Activated CD8-positive, alpha-beta T cell treated with anti-CD3 and anti-CD28 coated beads, Interleukin-2, amount 10 ng/mL, durations not matched to agents 7 days and 5 days (primary cell): ENCODE results near the gene PPM1H. TPM values are rescaled to one million over a fixed set of nuclear protein-coding genes. Genes with fewer than 3 reads are reported as not detected.

Source experiments
- ATAC-seq: fragments of 150-1000 bp; cut with Tn5 transposase; one replicate; pipeline ENCODE4 v1.10.0; 2021; ENCODE audit warnings: moderate library complexity
- CTCF ChIA-PET: fragments of 350-600 bp; sonication (Branson Sonifier 250); formaldehyde crosslinking; loops from one replicate; lab custom pipeline; 2021; ENCODE audit warnings: antibody characterized with exemption; lab: Charles Lee
- POLR2A ChIA-PET: fragments of 350-600 bp; sonication (Branson Sonifier 250); formaldehyde crosslinking; loops from one replicate; lab custom pipeline; 2021; ENCODE audit warnings: antibody characterized with exemption; lab: Charles Lee
- DNase-seq: peaks from one replicate; pipeline ENCODE4 v3.0.0-alpha.2; 2020
- H3K27ac Mint-ChIP-seq: one replicate; pipeline ENCODE4 v1.8.0; 2021; ENCODE audit warnings: mild to moderate bottlenecking, mixed read lengths
- H3K27me3 Mint-ChIP-seq: one replicate; pipeline ENCODE4 v1.8.0; 2021; ENCODE audit warnings: low read depth, mixed read lengths
- H3K36me3 Mint-ChIP-seq: one replicate; pipeline ENCODE4 v1.8.0; 2021; ENCODE audit warnings: low read depth, mixed read lengths
- H3K4me1 Mint-ChIP-seq: one replicate; pipeline ENCODE4 v1.8.0; 2021; ENCODE audit warnings: low read depth, mixed read lengths
- H3K4me3 Mint-ChIP-seq: one replicate; pipeline ENCODE4 v1.8.0; 2021; ENCODE audit warnings: mild to moderate bottlenecking, mixed read lengths
- H3K9me3 Mint-ChIP-seq: one replicate; pipeline ENCODE4 v1.8.0; 2022; ENCODE audit warnings: mixed read lengths; ENCODE audit not compliant: insufficient read depth
- total RNA-seq, 2 experiments: library from RNA; stranded (reverse); gene quantifications; one replicate each; pipeline ENCODE4 v1.2.3, GENCODE V29; 2021

PPM1H gene
- total RNA-seq, 2 experiments from 2014 or later = not detected

- ATAC-seq (no peak), DNase-seq (no peak)
- H3K36me3 Mint-ChIP-seq = no peaks in the 10 kb centered on the region
- H3K27me3 Mint-ChIP-seq = peaks cover 6% of the 10 kb centered on the region
- POLR2A ChIA-PET = no interaction called here
- H3K4me1 Mint-ChIP-seq = no peaks in the 10 kb centered on the region
- no peaks in the 10 kb centered on the region for H3K9me3 Mint-ChIP-seq
- H3K4me3 Mint-ChIP-seq = no peak overlapping the region
- H3K27ac Mint-ChIP-seq = no peak overlapping the region
- CTCF ChIA-PET = interaction anchor here (0.7 kb wide), 1 partner anchor 9 kb away, joined by 3 read pairs; no protein-coding TSS in a partner anchor
Observed at GRCh38 chr12:62718762-62719426, 216.1 kb downstream of the PPM1H start.

- POLR2A ChIA-PET = no interaction called here
Observed at GRCh38 chr12:62717643-62718042, 217.3 kb downstream of the PPM1H start.

GRCh38 chr12:62716866-62717525 is 218.0 kb downstream of the PPM1H start:
- no peak for ATAC-seq
- DNase-seq = no peak
- Mint-ChIP-seq H3K27ac (no peak overlapping the region), H3K36me3 (no peaks in the 10 kb centered on the region), H3K9me3 (no peaks in the 10 kb centered on the region), H3K4me3 (no peak overlapping the region), H3K4me1 (no peaks in the 10 kb centered on the region), H3K27me3 (peaks cover 6% of the 10 kb centered on the region)
- CTCF ChIA-PET = no interaction called here
- POLR2A ChIA-PET = no interaction called here

More at GRCh38 chr12:62717643-62718042, 217.3 kb downstream of the PPM1H start:
- Mint-ChIP-seq H3K27ac (no peak overlapping the region), H3K9me3 (no peaks in the 10 kb centered on the region), H3K4me1 (no peaks in the 10 kb centered on the region), H3K36me3 (no peaks in the 10 kb centered on the region), H3K27me3 (peaks cover 6% of the 10 kb centered on the region), H3K4me3 (no peak overlapping the region)
- no peak for DNase-seq
- CTCF ChIA-PET = no interaction called here
- ATAC-seq = no peak

- ATAC-seq (no peak), DNase-seq (no peak)
- ChIA-PET CTCF (no interaction called here), POLR2A (no interaction called here)
- H3K4me3 Mint-ChIP-seq = no peak overlapping the region
- H3K27ac Mint-ChIP-seq = no peak overlapping the region
- no peaks in the 10 kb centered on the region for H3K9me3 Mint-ChIP-seq
- no peaks in the 10 kb centered on the region for H3K36me3 Mint-ChIP-seq
- peaks cover 2% of the 10 kb centered on the region for H3K27me3 Mint-ChIP-seq
- no peaks in the 10 kb centered on the region for H3K4me1 Mint-ChIP-seq
Observed at GRCh38 chr12:62716037-62716436, 218.9 kb downstream of the PPM1H start.

- no peak overlapping the region for H3K27ac Mint-ChIP-seq
- H3K9me3 Mint-ChIP-seq = no peaks in the 10 kb centered on the region
- no peaks in the 10 kb centered on the region for H3K4me1 Mint-ChIP-seq
- DNase-seq (no peak), ATAC-seq (no peak)
- POLR2A ChIA-PET = interaction anchor here (1.1 kb wide), 1 partner anchor 111 kb away, joined by 3 read pairs; no protein-coding TSS in a partner anchor
- H3K4me3 Mint-ChIP-seq = no peak overlapping the region
- CTCF ChIA-PET = no interaction called here
- H3K36me3 Mint-ChIP-seq = no peaks in the 10 kb centered on the region
- no peaks in the 10 kb centered on the region for H3K27me3 Mint-ChIP-seq
Observed at GRCh38 chr12:62714774-62715721, 219.9 kb downstream of the PPM1H start.

- Mint-ChIP-seq H3K9me3 (no peaks in the 10 kb centered on the region), H3K4me1 (no peaks in the 10 kb centered on the region), H3K27ac (no peak overlapping the region), H3K27me3 (no peaks in the 10 kb centered on the region), H3K36me3 (no peaks in the 10 kb centered on the region), H3K4me3 (no peak overlapping the region)
- ATAC-seq = no peak
- no peak for DNase-seq
- ChIA-PET POLR2A (no interaction called here), CTCF (no interaction called here)
Observed at GRCh38 chr12:62714181-62714773, 220.7 kb downstream of the PPM1H start.

- H3K27me3 Mint-ChIP-seq = peaks cover 4% of the 10 kb centered on the region
- no peak overlapping the region for H3K4me3 Mint-ChIP-seq
- H3K9me3 Mint-ChIP-seq = no peaks in the 10 kb centered on the region
- ATAC-seq (no peak), DNase-seq (no peak)
- H3K27ac Mint-ChIP-seq = no peak overlapping the region
- H3K4me1 Mint-ChIP-seq = no peaks in the 10 kb centered on the region
- POLR2A ChIA-PET = no interaction called here
- H3K36me3 Mint-ChIP-seq = no peaks in the 10 kb centered on the region
- CTCF ChIA-PET = interaction anchor here (1.0 kb wide), 1 partner anchor 275 kb away, joined by 4 read pairs; no protein-coding TSS in a partner anchor
Observed at GRCh38 chr12:62713723-62714122, 221.2 kb downstream of the PPM1H start.

GRCh38 chr12:62712681-62713573 is 222.0 kb downstream of the PPM1H start:
- DNase-seq (no peak), ATAC-seq (no peak)
- ChIA-PET CTCF (interaction anchor here (1.0 kb wide), 1 partner anchor 275 kb away, joined by 4 read pairs; no protein-coding TSS in a partner anchor), POLR2A (no interaction called here)
- no peak overlapping the region for H3K27ac Mint-ChIP-seq
- no peaks in the 10 kb centered on the region for H3K36me3 Mint-ChIP-seq
- H3K4me3 Mint-ChIP-seq = no peak overlapping the region
- no peaks in the 10 kb centered on the region for H3K9me3 Mint-ChIP-seq
- H3K4me1 Mint-ChIP-seq = no peaks in the 10 kb centered on the region
- H3K27me3 Mint-ChIP-seq = peaks cover 4% of the 10 kb centered on the region

GRCh38 chr12:62711631-62712241 is 223.2 kb downstream of the PPM1H start:
- no peaks in the 10 kb centered on the region for H3K9me3 Mint-ChIP-seq
- no peak overlapping the region for H3K4me3 Mint-ChIP-seq
- H3K27ac Mint-ChIP-seq = no peak overlapping the region
- POLR2A ChIA-PET = no interaction called here
- peaks cover 9% of the 10 kb centered on the region for H3K27me3 Mint-ChIP-seq
- no peak for ATAC-seq
- H3K4me1 Mint-ChIP-seq = no peaks in the 10 kb centered on the region
- no peak for DNase-seq
- H3K36me3 Mint-ChIP-seq = no peaks in the 10 kb centered on the region
- CTCF ChIA-PET = no interaction called here

- Mint-ChIP-seq H3K4me1 (no peaks in the 10 kb centered on the region), H3K4me3 (no peak overlapping the region), H3K9me3 (no peaks in the 10 kb centered on the region), H3K27ac (no peak overlapping the region), H3K27me3 (peaks cover 12% of the 10 kb centered on the region), H3K36me3 (no peaks in the 10 kb centered on the region)
- ATAC-seq (no peak), DNase-seq (no peak)
- CTCF ChIA-PET = no interaction called here
- POLR2A ChIA-PET = no interaction called here
Observed at GRCh38 chr12:62709311-62709710, 225.6 kb downstream of the PPM1H start.
